RWPE1 (cell line): ENCODE results near the gene AP1AR.

Experiments used
- CTCF ChIA-PET: fragments of 350-600 bp; sonication (Branson Sonifier 250); formaldehyde crosslinking; extraction: SDS; loops from one replicate; lab custom pipeline; 2021; lab: Yijun Ruan, JAX
- POLR2A ChIA-PET: fragments of 400-600 bp; formaldehyde crosslinking; extraction: SDS; loops from one replicate; lab custom pipeline; 2020; ENCODE audit warnings: antibody characterized with exemption; ENCODE audit not compliant: low non-redundant PET; lab: Yijun Ruan, JAX
- DNase-seq: peaks from one replicate; pipeline ENCODE4 v3.0.0; 2012; ENCODE audit warnings: low spot score
- H3K27ac ChIP-seq: fragments of 450-650 bp; 2 replicates; pipeline ENCODE4 v1.5.1; 2017
- TF ChIP-seq, protein P1 (sequence below): fragments of 450-650 bp; conservative IDR thresholded peaks from 2 replicates; pipeline ENCODE4 v1.5.1; 2017; ENCODE audit warnings: low read depth, mild to moderate bottlenecking

AP1AR gene

DNA sequence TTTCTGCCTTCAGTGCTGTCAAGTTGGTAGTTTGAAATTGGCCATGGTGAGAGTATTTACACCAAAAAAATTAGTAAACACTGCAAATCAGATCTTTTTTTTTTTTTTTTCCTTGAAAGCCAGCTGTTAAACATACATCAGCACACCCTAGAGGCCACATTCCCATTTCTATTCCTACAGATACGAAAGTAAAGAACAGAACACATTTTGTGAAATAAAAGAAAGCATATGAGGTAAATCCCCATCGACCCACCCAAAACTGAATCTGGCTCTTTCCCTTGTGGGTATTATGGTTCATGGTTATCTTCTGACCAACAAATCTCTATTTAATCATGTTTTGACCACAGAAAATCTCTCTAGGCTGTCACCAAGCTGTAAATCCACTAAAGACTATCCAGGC lies 41.8 kb upstream of the AP1AR start:
- POLR2A ChIA-PET: no interaction called here
- TF ChIP-seq, protein P1, sequence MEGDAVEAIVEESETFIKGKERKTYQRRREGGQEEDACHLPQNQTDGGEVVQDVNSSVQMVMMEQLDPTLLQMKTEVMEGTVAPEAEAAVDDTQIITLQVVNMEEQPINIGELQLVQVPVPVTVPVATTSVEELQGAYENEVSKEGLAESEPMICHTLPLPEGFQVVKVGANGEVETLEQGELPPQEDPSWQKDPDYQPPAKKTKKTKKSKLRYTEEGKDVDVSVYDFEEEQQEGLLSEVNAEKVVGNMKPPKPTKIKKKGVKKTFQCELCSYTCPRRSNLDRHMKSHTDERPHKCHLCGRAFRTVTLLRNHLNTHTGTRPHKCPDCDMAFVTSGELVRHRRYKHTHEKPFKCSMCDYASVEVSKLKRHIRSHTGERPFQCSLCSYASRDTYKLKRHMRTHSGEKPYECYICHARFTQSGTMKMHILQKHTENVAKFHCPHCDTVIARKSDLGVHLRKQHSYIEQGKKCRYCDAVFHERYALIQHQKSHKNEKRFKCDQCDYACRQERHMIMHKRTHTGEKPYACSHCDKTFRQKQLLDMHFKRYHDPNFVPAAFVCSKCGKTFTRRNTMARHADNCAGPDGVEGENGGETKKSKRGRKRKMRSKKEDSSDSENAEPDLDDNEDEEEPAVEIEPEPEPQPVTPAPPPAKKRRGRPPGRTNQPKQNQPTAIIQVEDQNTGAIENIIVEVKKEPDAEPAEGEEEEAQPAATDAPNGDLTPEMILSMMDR: peak; percentile 13; the same call in 1 of the 2 replicates
- H3K27ac ChIP-seq: no peak overlapping the region
- CTCF ChIA-PET: interaction anchor here (0.6 to 2.2 kb wide), 8 partner anchors 9 to 1665 kb away, joined by 3 to 11 read pairs (median 4); no protein-coding TSS in a partner anchor
- DNase-seq: no peak

DNA sequence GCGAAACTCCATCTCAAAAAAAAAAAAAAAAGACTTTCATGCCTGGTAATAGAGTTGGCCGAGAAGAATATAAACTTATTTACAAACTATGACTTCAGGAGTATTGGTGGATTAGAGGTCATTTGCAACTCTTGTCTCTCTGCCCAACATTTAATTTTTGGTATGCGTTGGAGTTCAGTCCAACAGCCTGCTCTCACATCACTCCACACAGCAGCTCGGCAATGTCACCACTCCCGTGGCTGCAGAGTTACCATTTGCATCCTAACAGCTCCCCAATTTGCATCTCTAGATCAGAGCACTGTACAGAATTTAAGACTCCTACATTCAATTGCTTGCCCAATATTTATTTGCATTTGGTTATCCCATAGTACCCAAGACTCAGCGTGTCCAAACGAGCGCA lies 40.9 kb upstream of the AP1AR start:
- no peak for DNase-seq
- ChIA-PET POLR2A (no interaction called here), CTCF (interaction anchor here (0.6 to 2.2 kb wide), 3 partner anchors 14 to 91 kb away, joined by 3 to 11 read pairs (median 8); no protein-coding TSS in a partner anchor)
- no peak overlapping the region for H3K27ac ChIP-seq
- TF ChIP-seq, protein P1: no peak

DNA sequence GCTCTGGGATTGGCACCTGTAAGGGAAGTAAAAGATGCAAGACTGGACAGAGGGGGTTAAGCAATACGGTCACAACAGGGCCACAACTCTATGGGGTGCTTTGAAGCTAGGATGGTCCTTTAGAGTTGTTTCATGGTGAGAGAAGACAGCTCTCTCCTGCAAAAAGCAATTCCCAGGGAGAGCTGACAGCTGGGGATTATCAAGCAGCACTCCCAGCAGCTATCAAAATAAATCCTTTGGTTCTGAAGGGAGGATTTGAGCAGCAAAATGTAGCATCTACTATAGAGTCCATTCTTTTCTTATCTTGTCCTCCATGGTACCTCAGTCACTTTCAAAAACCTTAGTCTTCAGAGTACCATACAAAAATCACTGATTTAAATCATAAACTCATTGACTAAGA lies 35.1 kb upstream of the AP1AR start:
- ChIA-PET CTCF (no interaction called here), POLR2A (no interaction called here)
- TF ChIP-seq, protein P1: no peak
- no peak overlapping the region for H3K27ac ChIP-seq
- DNase-seq: no peak

DNA sequence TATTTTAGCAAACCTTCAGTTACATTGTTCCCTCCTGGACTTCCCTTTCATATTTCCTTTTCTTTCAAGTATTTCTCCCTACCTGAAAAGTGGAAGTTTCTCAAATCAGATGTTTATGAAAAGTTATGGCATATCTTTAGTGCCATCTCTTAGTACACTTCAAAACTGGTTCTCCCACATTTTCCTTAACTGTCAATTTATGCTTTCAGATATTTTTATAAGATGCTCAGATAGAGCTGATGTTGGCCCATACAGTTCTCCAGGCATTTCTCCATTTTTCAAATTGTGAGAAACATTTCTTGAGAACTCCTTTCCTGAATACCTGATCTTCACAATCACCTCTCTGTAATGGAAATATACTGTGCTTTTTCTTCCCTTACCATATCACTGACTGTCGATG lies 32.5 kb upstream of the AP1AR start:
- CTCF ChIA-PET: no interaction called here
- TF ChIP-seq, protein P1: no peak
- POLR2A ChIA-PET: no interaction called here
- no peak overlapping the region for H3K27ac ChIP-seq
- no peak for DNase-seq

DNA sequence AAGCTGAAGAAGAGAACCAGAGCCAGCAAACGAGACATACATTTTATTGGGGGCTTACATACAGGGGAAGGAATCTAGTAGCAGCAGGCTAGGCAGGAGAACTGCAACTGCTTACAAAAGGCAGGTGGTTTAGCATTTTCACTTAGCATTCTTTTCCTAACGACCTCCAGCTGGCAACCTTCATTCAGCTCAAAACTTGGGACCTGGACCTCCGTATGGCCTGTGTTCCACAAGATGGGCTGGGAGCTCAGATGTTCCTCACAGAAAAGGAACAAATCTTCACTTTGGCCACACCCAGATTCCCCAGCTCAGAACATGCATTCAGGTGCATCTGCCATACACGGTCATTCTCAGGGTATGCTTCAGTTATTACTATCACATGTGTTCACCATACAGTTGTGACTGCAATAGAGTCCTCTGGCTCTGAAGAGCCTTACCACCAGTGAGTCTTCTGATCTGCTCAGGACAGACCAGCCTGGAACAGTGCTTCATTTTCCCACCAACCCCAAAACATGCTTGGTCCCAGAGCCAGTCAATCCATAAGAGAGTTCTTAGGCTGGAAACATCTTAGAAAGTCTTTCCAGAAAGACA lies 29.6 kb upstream of the AP1AR start:
- ChIA-PET POLR2A (no interaction called here), CTCF (no interaction called here)
- DNase-seq: no peak
- TF ChIP-seq, protein P1: no peak
- H3K27ac ChIP-seq: no peak overlapping the region

DNA sequence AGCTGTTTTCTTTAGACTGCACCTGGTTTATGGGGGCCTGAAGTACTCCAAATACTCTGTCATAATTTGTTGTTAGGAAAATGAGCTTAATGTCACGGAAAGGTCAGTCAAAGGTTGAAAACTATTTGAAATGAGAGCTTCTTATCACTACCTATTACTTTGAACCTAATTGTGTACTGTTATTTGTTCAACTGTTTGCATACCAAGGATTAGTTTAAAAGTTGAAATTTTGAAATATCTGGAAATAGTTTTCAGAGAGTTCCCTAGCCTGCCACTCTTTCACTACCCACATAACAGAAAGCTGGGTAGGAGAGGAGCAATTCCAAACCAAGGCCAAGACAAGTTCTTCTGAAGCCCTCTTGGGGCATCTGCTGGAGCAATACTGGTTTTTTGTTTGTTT lies 28.0 kb upstream of the AP1AR start:
- H3K27ac ChIP-seq: no peak overlapping the region
- ChIA-PET POLR2A (no interaction called here), CTCF (no interaction called here)
- no peak for DNase-seq
- TF ChIP-seq, protein P1: no peak
